Keratinocyte (primary cell): Measurements from ENCODE around the gene RPS25. TPM values are rescaled to one million over a fixed set of nuclear protein-coding genes. Genes with fewer than 3 reads are reported as not detected.

Source experiments
- DNase-seq: peaks from one replicate; pipeline ENCODE4 v3.0.0-alpha.2; 2011; ENCODE audit warnings: low read depth, missing footprints, low spot score
- FAIRE-seq: peaks from 2 replicates; lab custom pipeline; 2011; peaks lifted over from hg19 to GRCh38; lab: Jason Lieb, UNC
- H2AFZ ChIP-seq: 2 replicates; pipeline ENCODE4 v1.6.0; 2012; ENCODE audit warnings: low read length, control low read depth, inconsistent platforms; ENCODE audit not compliant: control insufficient read depth
- H3K27ac ChIP-seq: 2 replicates; pipeline ENCODE4 v1.5.1; 2011; ENCODE audit warnings: low read length; ENCODE audit not compliant: control insufficient read depth, insufficient read depth
- H3K27me3 ChIP-seq: 3 replicates; pipeline ENCODE4 v1.6.0; 2011; ENCODE audit warnings: low read length; ENCODE audit not compliant: control insufficient read depth, insufficient read depth; ENCODE audit errors: extremely low read depth
- H3K36me3 ChIP-seq, 2 experiments: 2 replicates in 1 of 2; 3 replicates in 1 of 2; pipeline ENCODE4 v1.5.1; 2011; ENCODE audit warnings: low read length in 2 of 2, mild to moderate bottlenecking in 1 of 2; ENCODE audit not compliant: control insufficient read depth in 2 of 2, insufficient read depth in 2 of 2; ENCODE audit errors: extremely low read depth in 1 of 2
- H3K4me1 ChIP-seq: 3 replicates; pipeline ENCODE4 v1.5.1; 2011; ENCODE audit warnings: low read length; ENCODE audit not compliant: control insufficient read depth, insufficient read depth; ENCODE audit errors: extremely low read depth
- H3K4me2 ChIP-seq: 3 replicates; pipeline ENCODE4 v1.6.0; 2011; ENCODE audit warnings: low read depth, low read length; ENCODE audit not compliant: control insufficient read depth, insufficient read depth; ENCODE audit errors: extremely low read depth
- H3K4me3 ChIP-seq, 3 experiments: fragments of 200-600 bp in 1 of 3; sonication (generic) in 1 of 3; 2 replicates in 2 of 3; 3 replicates in 1 of 3; pipeline ENCODE4 v1.5.1; 2011 to 2016; ENCODE audit warnings: low read length in 3 of 3, mild to moderate bottlenecking in 3 of 3, control low read depth in 2 of 3, inconsistent platforms in 1 of 3, low read depth in 1 of 3, mixed read lengths in 1 of 3, mixed run types in 1 of 3, moderate library complexity in 1 of 3; ENCODE audit not compliant: control insufficient read depth in 2 of 3, insufficient read depth in 2 of 3; ENCODE audit errors: extremely low read depth in 1 of 3
- H3K79me2 ChIP-seq: 2 replicates; pipeline ENCODE4 v1.6.0; 2012; ENCODE audit warnings: low read length; ENCODE audit not compliant: control insufficient read depth, insufficient read depth
- H3K9ac ChIP-seq: 3 replicates; pipeline ENCODE4 v1.6.0; 2011; ENCODE audit warnings: low read length; ENCODE audit not compliant: control insufficient read depth, insufficient read depth; ENCODE audit errors: extremely low read depth
- H3K9me1 ChIP-seq: 3 replicates; pipeline ENCODE4 v1.6.0; 2011; ENCODE audit warnings: low read length; ENCODE audit not compliant: control insufficient read depth, insufficient read depth; ENCODE audit errors: extremely low read depth
- H3K9me3 ChIP-seq: 2 replicates; pipeline ENCODE4 v1.5.1; 2012; ENCODE audit warnings: low read depth, low read length; ENCODE audit not compliant: control insufficient read depth
- H4K20me1 ChIP-seq: 3 replicates; pipeline ENCODE4 v1.6.0; 2011; ENCODE audit warnings: low read length; ENCODE audit not compliant: control insufficient read depth, insufficient read depth; ENCODE audit errors: extremely low read depth
- CTCF ChIP-seq, 3 experiments: IDR thresholded peaks in 1 of 3; conservative IDR thresholded peaks in 1 of 3; optimal IDR thresholded peaks in 1 of 3; 2 replicates in 2 of 3; 3 replicates in 1 of 3; pipeline versions ENCODE3 to v1.5.1; 2011; ENCODE audit warnings: low read length in 3 of 3, mild to moderate bottlenecking in 3 of 3, moderate library complexity in 2 of 3, control low read depth in 1 of 3, inconsistent platforms in 1 of 3; ENCODE audit not compliant: insufficient read depth in 2 of 3; ENCODE audit errors: extremely low read depth in 1 of 3
- EZH2 ChIP-seq: IDR thresholded peaks from one replicate; pipeline ENCODE4 v1.6.1; 2012; ENCODE audit warnings: inconsistent platforms, mild to moderate bottlenecking, low read length, moderate library complexity
- dilution Hi-C: fragments of 300-500 bp; cut with MboI; formaldehyde crosslinking; loops from one replicate; pipeline ENCODE4 v1.7.0; 2020; ENCODE audit warnings: low sequenced_read_pairs; ENCODE audit not compliant: extremely low pct_ligation_motif_present
- polyA plus RNA-seq, 5 experiments: library from polyadenylated mRNA; depleted of rRNA in 3 of 5; stranded (reverse) in 3 of 5; stranded (forward) in 1 of 5; unstranded in 1 of 5; fragments of >200 nt; gene quantifications; 1 replicate in 1 of 5; 2 replicates in 3 of 5; 3 replicates in 1 of 5; pipeline versions ENCODE4 v1.2.1 to v1.2.3, GENCODE V29; 2011 to 2012; ENCODE audit warnings: missing spikeins in 2 of 5, low read depth in 1 of 5, low replicate concordance in 1 of 5

Gene RPS25
- polyA plus RNA-seq, 1 donor (not counting 4 experiments of a cell fraction or from before 2014, with no cell fraction given) = 978 TPM

- no peak for FAIRE-seq
- no peak overlapping the region for H3K27ac ChIP-seq
Measured at GRCh38 chr11:119026970-119027369, 8.8 kb upstream of the RPS25 start.

GRCh38 chr11:119025978-119026766 lies 8.0 kb upstream of the RPS25 start:
- peaks cover 27 to 40% of the 10 kb centered on the region in 2 experiments for H3K36me3 ChIP-seq
- no peaks in the 10 kb centered on the region for H3K9me1 ChIP-seq
- peaks cover 15% of the 10 kb centered on the region for H3K79me2 ChIP-seq
- H3K27ac ChIP-seq = no peak overlapping the region
- DNase-seq (no peak), FAIRE-seq (no peak)
- no peaks in the 10 kb centered on the region for H3K9me3 ChIP-seq
- H3K4me3 ChIP-seq = no peak overlapping the region
- H3K4me1 ChIP-seq = peaks cover 14% of the 10 kb centered on the region
- no peak overlapping the region for H2AFZ ChIP-seq
- no peak overlapping the region for H3K4me2 ChIP-seq
- H3K9ac ChIP-seq = no peak overlapping the region
- H4K20me1 ChIP-seq = no peaks in the 10 kb centered on the region
- no peaks in the 10 kb centered on the region for H3K27me3 ChIP-seq
- TF ChIP-seq CTCF (optimal IDR thresholded peaks at IDR 0.05 in 1 of 3, IDR thresholded peaks at IDR 0.05 in 1 of 3, conservative IDR thresholded peaks at IDR 0.05 in 1 of 3; ENCODE audit: extremely low read depth in 1 of 3, insufficient read depth in 2 of 3, low read length in 3 of 3) (no peak), EZH2 (no peak)
- dilution Hi-C loops = no loop called here

More at GRCh38 chr11:119026970-119027369, 8.8 kb upstream of the RPS25 start:
- DNase-seq = no peak
- H3K9me3 ChIP-seq = no peaks in the 10 kb centered on the region
- H3K9ac ChIP-seq = no peak overlapping the region
- H2AFZ ChIP-seq = no peak overlapping the region
- H3K27me3 ChIP-seq = no peaks in the 10 kb centered on the region
- TF ChIP-seq CTCF (optimal IDR thresholded peaks at IDR 0.05 in 1 of 3, IDR thresholded peaks at IDR 0.05 in 1 of 3, conservative IDR thresholded peaks at IDR 0.05 in 1 of 3; ENCODE audit: extremely low read depth in 1 of 3, insufficient read depth in 2 of 3, low read length in 3 of 3) (no peak), EZH2 (no peak)
- dilution Hi-C loops = no loop called here
- H3K4me1 ChIP-seq = peaks cover 14% of the 10 kb centered on the region
- H3K79me2 ChIP-seq = peaks cover 9% of the 10 kb centered on the region
- no peaks in the 10 kb centered on the region for H4K20me1 ChIP-seq
- peaks cover 24 to 40% of the 10 kb centered on the region in 2 experiments for H3K36me3 ChIP-seq
- no peaks in the 10 kb centered on the region for H3K9me1 ChIP-seq
- H3K4me2 ChIP-seq = no peak overlapping the region
- H3K4me3 ChIP-seq = no peak overlapping the region
